ENCODE measurements around the gene TMEM18.
A peak's percentile ranks its signal among the peaks of the same experiment; 100 is the strongest.

The TMEM18 gene

DNA sequence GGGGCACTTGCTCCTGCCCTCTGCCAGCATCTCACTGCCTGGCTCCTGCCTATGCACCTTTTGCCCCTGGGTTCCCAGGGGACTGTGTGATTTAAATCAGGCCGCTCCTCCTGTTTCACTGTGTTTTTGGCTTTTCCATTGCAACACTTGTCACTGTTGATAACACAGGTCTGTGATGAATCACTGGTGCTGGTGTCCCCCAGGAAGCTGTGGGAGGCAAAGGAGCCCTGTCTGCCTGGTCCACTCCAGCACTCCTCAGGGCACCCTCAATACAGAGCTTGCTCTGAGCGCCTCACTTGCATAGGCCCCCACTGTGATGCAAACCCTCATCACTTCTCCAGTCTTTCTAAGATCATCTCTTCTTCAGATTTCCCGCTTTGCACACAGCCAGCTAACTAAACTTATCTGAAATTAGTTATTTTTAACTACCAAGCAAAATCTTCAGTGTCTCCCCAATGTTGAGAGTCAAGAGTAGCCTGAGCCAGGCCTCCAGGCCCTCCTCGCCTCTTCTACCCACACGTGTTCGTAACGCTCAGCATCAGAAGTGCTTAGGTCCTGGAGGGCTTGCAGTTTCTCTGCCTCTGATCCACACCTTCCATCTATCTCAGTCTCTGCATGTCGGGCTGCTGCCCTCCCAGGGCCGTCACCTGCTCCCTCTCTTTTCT is 2.8 kb downstream of the TMEM18 start:
- H3K4me3 ChIP-seq (replicated peaks; ENCODE audit: low read depth, low read length), result no peak overlapping the region
- DNase-seq (ENCODE audit: extremely low read depth, low read depth), result no peak
- TF ChIP-seq, protein P1, sequence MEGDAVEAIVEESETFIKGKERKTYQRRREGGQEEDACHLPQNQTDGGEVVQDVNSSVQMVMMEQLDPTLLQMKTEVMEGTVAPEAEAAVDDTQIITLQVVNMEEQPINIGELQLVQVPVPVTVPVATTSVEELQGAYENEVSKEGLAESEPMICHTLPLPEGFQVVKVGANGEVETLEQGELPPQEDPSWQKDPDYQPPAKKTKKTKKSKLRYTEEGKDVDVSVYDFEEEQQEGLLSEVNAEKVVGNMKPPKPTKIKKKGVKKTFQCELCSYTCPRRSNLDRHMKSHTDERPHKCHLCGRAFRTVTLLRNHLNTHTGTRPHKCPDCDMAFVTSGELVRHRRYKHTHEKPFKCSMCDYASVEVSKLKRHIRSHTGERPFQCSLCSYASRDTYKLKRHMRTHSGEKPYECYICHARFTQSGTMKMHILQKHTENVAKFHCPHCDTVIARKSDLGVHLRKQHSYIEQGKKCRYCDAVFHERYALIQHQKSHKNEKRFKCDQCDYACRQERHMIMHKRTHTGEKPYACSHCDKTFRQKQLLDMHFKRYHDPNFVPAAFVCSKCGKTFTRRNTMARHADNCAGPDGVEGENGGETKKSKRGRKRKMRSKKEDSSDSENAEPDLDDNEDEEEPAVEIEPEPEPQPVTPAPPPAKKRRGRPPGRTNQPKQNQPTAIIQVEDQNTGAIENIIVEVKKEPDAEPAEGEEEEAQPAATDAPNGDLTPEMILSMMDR (IDR thresholded peaks at IDR 0.05; ENCODE audit: low read depth, low read length, missing control alignments), result no peak

DNA sequence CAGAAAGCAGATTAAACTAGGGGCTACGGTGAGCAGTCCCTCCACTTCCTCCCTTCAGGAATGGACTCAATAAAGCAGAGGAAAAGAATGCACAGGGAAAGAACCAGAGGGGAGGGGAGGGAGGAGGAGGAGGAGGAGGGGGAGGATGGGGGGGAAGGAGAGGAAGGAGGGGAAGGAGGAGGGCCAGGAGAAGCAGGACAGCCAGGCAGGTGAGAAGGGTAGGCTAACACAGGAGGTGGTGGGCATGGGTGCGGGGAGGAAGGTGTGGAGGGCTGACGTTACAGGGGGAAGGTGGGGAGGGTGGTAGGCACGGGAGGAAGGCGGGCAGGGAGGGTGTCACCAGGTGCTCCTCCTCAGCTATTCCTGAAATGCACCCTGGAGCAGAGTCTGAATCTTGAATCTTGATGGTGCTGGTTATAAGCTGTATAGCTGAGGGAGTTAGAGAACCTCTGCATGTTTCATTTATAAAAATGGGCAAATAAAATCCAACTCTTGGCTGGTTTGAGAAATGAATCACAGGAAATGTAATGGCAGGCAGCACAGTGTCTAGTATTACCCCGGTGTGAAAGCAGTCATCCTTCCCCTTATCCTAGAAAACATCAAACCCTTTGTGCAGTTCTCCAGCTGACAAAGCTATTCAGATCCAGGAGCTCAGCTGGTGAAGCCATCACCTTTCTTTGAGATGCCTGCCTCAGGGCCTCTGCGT is 3.4 kb downstream of the TMEM18 start:
- TF ChIP-seq, protein P1 (IDR thresholded peaks at IDR 0.05; ENCODE audit: low read depth, low read length, missing control alignments), result no peak

DNA sequence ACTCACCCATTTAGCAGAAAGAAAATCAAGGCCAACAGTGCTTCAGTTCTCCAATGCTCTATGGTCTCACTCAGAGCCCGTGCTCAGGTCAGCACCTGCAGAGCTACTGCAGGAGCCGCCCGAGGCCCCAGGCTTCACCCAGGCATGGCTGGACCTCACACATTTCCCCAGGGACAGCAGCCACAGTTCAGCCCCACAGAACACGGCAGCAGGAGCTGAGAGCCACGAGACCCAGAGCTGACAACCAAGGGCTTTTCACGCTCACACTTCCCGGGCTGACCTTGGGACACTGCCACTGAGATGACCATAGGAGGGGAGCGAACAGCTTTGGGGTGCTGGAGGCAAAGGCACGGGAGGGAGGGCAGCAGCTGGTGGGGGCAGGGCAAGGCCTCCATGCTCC is 4.2 kb downstream of the TMEM18 start:
- DNase-seq (ENCODE audit: extremely low read depth, low read depth), result no peak
- TF ChIP-seq, protein P1 (IDR thresholded peaks at IDR 0.05; ENCODE audit: low read depth, low read length, missing control alignments), result no peak
- H3K4me3 ChIP-seq (replicated peaks; ENCODE audit: low read depth, low read length), result no peak overlapping the region

More for the DNA sequence above, 3.4 kb downstream of the TMEM18 start:
- no peak for DNase-seq (ENCODE audit: extremely low read depth, low read depth)
- H3K4me3 ChIP-seq (replicated peaks; ENCODE audit: low read depth, low read length), result peak overlapping the region; percentile 9; the same call in 1 of the 2 replicates

DNA sequence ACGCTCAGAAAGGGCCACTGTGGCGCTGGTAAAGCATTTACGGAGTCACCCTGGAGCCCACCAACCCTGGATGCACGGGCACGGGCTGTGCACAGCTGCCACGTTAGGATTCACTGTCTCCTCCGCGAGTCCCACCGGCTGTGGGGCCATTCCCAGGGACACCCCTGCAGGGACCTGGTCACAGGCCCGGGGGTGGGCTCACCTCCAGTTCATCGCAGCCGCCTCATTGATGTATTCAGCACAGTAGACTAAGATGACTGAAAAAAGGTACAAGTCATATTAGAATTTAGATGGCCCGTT is 4.7 kb downstream of the TMEM18 start:
- TF ChIP-seq, protein P1 (IDR thresholded peaks at IDR 0.05; ENCODE audit: low read depth, low read length, missing control alignments), result no peak
- DNase-seq (ENCODE audit: extremely low read depth, low read depth), result no peak
- H3K4me3 ChIP-seq (replicated peaks; ENCODE audit: low read depth, low read length), result no peak overlapping the region

DNA sequence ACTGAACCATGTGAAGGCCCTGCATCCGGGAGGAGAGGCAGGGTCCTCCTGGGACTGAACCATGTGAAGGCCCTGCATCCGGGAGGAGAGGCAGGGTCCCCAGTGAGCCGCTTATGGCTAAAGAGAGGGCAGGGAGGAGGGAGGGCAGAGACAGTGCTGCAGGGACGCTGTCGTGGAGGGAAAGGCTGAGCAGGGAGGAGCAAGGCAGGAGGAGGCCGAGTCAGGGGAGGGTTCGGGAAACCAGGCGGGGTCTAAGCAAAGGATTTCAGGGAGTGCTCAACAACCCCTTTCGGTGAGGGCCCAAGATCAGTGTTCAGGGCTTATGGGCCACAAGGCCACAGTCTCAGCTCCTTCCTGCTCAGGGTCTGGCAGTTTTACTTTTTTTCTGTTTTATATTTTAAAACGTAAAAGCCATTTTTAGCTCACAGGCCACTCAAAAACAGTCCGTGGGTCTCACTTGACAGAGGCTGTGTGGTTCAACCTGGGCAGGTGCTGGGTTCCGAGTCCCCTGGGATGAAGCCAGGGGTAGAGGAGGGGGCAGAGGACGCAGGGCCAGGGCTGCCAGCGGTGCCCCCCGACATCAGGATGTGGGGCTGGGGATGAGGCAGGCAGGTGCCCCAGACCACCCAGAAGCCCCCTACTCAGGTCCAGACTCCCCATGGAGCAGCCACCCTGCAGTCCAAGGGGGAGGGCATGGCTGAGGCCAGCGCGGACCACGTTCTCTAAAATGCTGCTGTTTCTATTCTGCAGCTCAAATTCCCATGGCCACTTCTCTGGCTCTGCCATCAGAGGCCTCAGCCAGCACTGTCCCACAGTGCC is 5.2 kb downstream of the TMEM18 start:
- no peak for DNase-seq (ENCODE audit: extremely low read depth, low read depth)
- H3K4me3 ChIP-seq (replicated peaks; ENCODE audit: low read depth, low read length), result no peak overlapping the region
- TF ChIP-seq, protein P1 (IDR thresholded peaks at IDR 0.05; ENCODE audit: low read depth, low read length, missing control alignments), result no peak

DNA sequence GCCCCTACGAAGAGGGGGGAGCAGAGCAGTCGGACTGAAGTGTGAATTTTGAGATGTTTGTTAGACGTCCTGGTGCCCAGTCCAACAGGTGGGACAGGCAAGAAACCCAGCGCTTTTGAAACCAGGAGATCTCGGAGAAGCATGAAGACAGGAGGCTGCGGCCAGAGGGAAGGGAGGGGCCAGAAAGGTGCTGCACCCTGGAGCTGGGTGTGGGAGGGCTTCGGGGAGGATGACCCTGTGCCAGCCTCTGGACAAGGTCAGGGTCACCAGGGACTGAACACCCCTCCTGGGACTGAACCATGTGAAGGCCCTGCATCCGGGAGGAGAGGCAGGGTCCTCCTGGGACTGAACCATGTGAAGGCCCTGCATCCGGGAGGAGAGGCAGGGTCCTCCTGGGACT is 6.1 kb downstream of the TMEM18 start:
- TF ChIP-seq, protein P1 (IDR thresholded peaks at IDR 0.05; ENCODE audit: low read depth, low read length, missing control alignments), result no peak
- no peak overlapping the region for H3K4me3 ChIP-seq (replicated peaks; ENCODE audit: low read depth, low read length)
- no peak for DNase-seq (ENCODE audit: extremely low read depth, low read depth)

All from HFF-Myc (cell line).